ENCODE measurements around the gene SHISA8. TPM values are rescaled to one million over a fixed set of nuclear protein-coding genes. Genes with fewer than 3 reads are reported as not detected.

SHISA8 gene
- total RNA-seq, 3 donors from 2014 or later: not detected

- Histone ChIP-seq H3K4me3 (no peak overlapping the region), H3K9me3 (no peaks in the 10 kb centered on the region), H3K36me3 (ENCODE audit: low read depth) (no peaks in the 10 kb centered on the region), H3K4me1 (ENCODE audit: low read depth) (peaks cover 14% of the 10 kb centered on the region)
- intact Hi-C loops (cut with DNase I, micrococcal nuclease): no loop called here
- DNase-seq: no peak
- no peak for TF ChIP-seq CTCF (IDR thresholded peaks at IDR 0.05)
- no peak for ATAC-seq
These were observed 22.0 kb upstream of the SHISA8 start for GRCh38 chr22:41936894-41937169.

- intact Hi-C loops (cut with DNase I, micrococcal nuclease): no loop called here
- no peaks in the 10 kb centered on the region for H3K36me3 ChIP-seq (ENCODE audit: low read depth)
- no peak for ATAC-seq
- no peak for DNase-seq
- no peaks in the 10 kb centered on the region for H3K9me3 ChIP-seq
- TF ChIP-seq CTCF (IDR thresholded peaks at IDR 0.05): no peak
- no peak overlapping the region for H3K4me3 ChIP-seq
- H3K4me1 ChIP-seq (ENCODE audit: low read depth): peaks cover 3% of the 10 kb centered on the region
These were observed 20.6 kb upstream of the SHISA8 start for GRCh38 chr22:41935509-41935908.

GRCh38 chr22:41935015-41935351, 20.1 kb upstream of the SHISA8 start:
- DNase-seq (no peak), ATAC-seq (no peak)
- no peak overlapping the region for H3K4me3 ChIP-seq
- no peaks in the 10 kb centered on the region for H3K4me1 ChIP-seq (ENCODE audit: low read depth)
- no peak for TF ChIP-seq CTCF (IDR thresholded peaks at IDR 0.05)
- no peaks in the 10 kb centered on the region for H3K9me3 ChIP-seq
- intact Hi-C loops (cut with DNase I, micrococcal nuclease): no loop called here
- no peaks in the 10 kb centered on the region for H3K36me3 ChIP-seq (ENCODE audit: low read depth)

GRCh38 chr22:41934284-41935014, 19.6 kb upstream of the SHISA8 start:
- intact Hi-C loops (cut with DNase I, micrococcal nuclease): no loop called here
- DNase-seq (no peak), ATAC-seq (no peak)
- H3K4me3 ChIP-seq: no peak overlapping the region
- no peaks in the 10 kb centered on the region for H3K9me3 ChIP-seq
- no peaks in the 10 kb centered on the region for H3K4me1 ChIP-seq (ENCODE audit: low read depth)
- no peaks in the 10 kb centered on the region for H3K36me3 ChIP-seq (ENCODE audit: low read depth)
- no peak for TF ChIP-seq CTCF (IDR thresholded peaks at IDR 0.05)

GRCh38 chr22:41933411-41934177, 18.7 kb upstream of the SHISA8 start:
- DNase-seq (no peak), ATAC-seq (peak; percentile 2)
- Histone ChIP-seq H3K36me3 (ENCODE audit: low read depth) (no peaks in the 10 kb centered on the region), H3K4me3 (no peak overlapping the region), H3K9me3 (no peaks in the 10 kb centered on the region), H3K4me1 (ENCODE audit: low read depth) (no peaks in the 10 kb centered on the region)
- intact Hi-C loops (cut with DNase I, micrococcal nuclease): no loop called here
- no peak for TF ChIP-seq CTCF (IDR thresholded peaks at IDR 0.05)

All from mucosa of descending colon (tissue), 3 donors.